HEK293 (cell line): Measurements from ENCODE around the gene TMEM181.
A peak's percentile ranks its signal among the peaks of the same experiment; 100 is the strongest.

Experiments used
- CTCF ChIA-PET: fragments of 350-600 bp; formaldehyde crosslinking; extraction: SDS; loops from one replicate; lab custom pipeline; 2021; ENCODE audit warnings: antibody characterized with exemption; lab: Yijun Ruan, JAX
- POLR2A ChIA-PET: fragments of 300-600 bp; formaldehyde crosslinking; extraction: SDS; loops from one replicate; lab custom pipeline; 2020; ENCODE audit warnings: antibody characterized with exemption, inconsistent platforms; lab: Yijun Ruan, JAX
- H3K27ac ChIP-seq: fragments of 200-500 bp; sonication (Bioruptor generic); 2 replicates; pipeline ENCODE4 v1.5.1; 2014; ENCODE audit warnings: low read depth, low read length, control low read depth, inconsistent platforms; ENCODE audit errors: extremely low read depth
- H3K36me3 ChIP-seq, 2 experiments: fragments of 200-500 bp in 1 of 2; sonication (Bioruptor generic) in 1 of 2; 1 replicate in 1 of 2; 2 replicates in 1 of 2; pipeline ENCODE4 v1.5.1; 2014 to 2017; ENCODE audit warnings: inconsistent platforms in 2 of 2, low read length in 2 of 2; ENCODE audit not compliant: control insufficient read depth in 2 of 2, insufficient read depth in 1 of 2
- H3K4me1 ChIP-seq: fragments of 200-500 bp; sonication (Bioruptor generic); 2 replicates; pipeline ENCODE4 v1.5.1; 2014; ENCODE audit warnings: mild to moderate bottlenecking, low read length, inconsistent platforms; ENCODE audit not compliant: control insufficient read depth, insufficient read depth
- H3K4me3 ChIP-seq: 2 replicates; pipeline ENCODE4 v1.5.1; 2011; ENCODE audit warnings: low read depth, mild to moderate bottlenecking, control low read depth, low read length, moderate library complexity
- H3K9me3 ChIP-seq: fragments of 200-500 bp; sonication (Bioruptor generic); 2 replicates; pipeline ENCODE4 v1.5.1; 2014; ENCODE audit warnings: low read depth, low read length, inconsistent platforms; ENCODE audit not compliant: control insufficient read depth, insufficient read depth
- ELK4 ChIP-seq: IDR thresholded peaks from 2 replicates; pipeline ENCODE4 v1.6.1; 2011; ENCODE audit warnings: mild to moderate bottlenecking, low read depth, low read length, borderline replicate concordance
- RBAK ChIP-seq: fragments of 450-650 bp; formaldehyde crosslinking; IDR thresholded peaks from 2 replicates; pipeline ENCODE4 v1.5.1; 2016; ENCODE audit warnings: missing biosample characterization, missing genetic modification characterization
- SALL2 ChIP-seq: fragments of 450-650 bp; formaldehyde crosslinking; IDR thresholded peaks from 2 replicates; pipeline ENCODE4 v1.5.0; 2017; ENCODE audit warnings: missing biosample characterization, mild to moderate bottlenecking, missing genetic modification characterization, borderline replicate concordance
- SETDB1 ChIP-seq: IDR thresholded peaks from one replicate; pipeline ENCODE4 v1.6.1; 2017; ENCODE audit warnings: mild to moderate bottlenecking, low read length, moderate library complexity, mixed read lengths; ENCODE audit not compliant: insufficient read length
- YY2 ChIP-seq: fragments of 450-650 bp; formaldehyde crosslinking; IDR thresholded peaks from 2 replicates; pipeline ENCODE4 v1.5.1; 2016; ENCODE audit warnings: missing biosample characterization, missing genetic modification characterization
- ZBTB44 ChIP-seq: fragments of 450-650 bp; IDR thresholded peaks from 2 replicates; pipeline ENCODE4 v1.5.1; 2018; ENCODE audit warnings: missing biosample characterization, mild to moderate bottlenecking, missing genetic modification characterization
- ZFHX2 ChIP-seq: fragments of 450-650 bp; formaldehyde crosslinking; conservative IDR thresholded peaks from 2 replicates; pipeline ENCODE4 v1.5.1; 2016; ENCODE audit warnings: missing biosample characterization, missing genetic modification characterization
- ZFP3 ChIP-seq: fragments of 450-650 bp; formaldehyde crosslinking; IDR thresholded peaks from 2 replicates; pipeline ENCODE4 v1.5.1; 2016; ENCODE audit warnings: low read depth, missing biosample characterization, missing genetic modification characterization
- ZNF114 ChIP-seq: fragments of 450-650 bp; formaldehyde crosslinking; IDR thresholded peaks from 2 replicates; pipeline ENCODE4 v1.5.0; 2017; ENCODE audit warnings: missing biosample characterization, missing genetic modification characterization
- ZNF132 ChIP-seq: fragments of 450-650 bp; formaldehyde crosslinking; IDR thresholded peaks from 2 replicates; pipeline ENCODE4 v1.5.1; 2017; ENCODE audit warnings: missing biosample characterization, missing genetic modification characterization, borderline replicate concordance
- ZNF155 ChIP-seq: fragments of 450-650 bp; formaldehyde crosslinking; IDR thresholded peaks from 2 replicates; pipeline ENCODE4 v1.5.1; 2016; ENCODE audit warnings: missing biosample characterization, missing genetic modification characterization
- ZNF529 ChIP-seq: fragments of 450-650 bp; formaldehyde crosslinking; IDR thresholded peaks from 2 replicates; pipeline ENCODE4 v1.5.1; 2017; ENCODE audit warnings: missing genetic modification characterization, missing biosample characterization; ENCODE audit not compliant: insufficient replicate concordance
- ZNF544 ChIP-seq: fragments of 450-650 bp; formaldehyde crosslinking; IDR thresholded peaks from 2 replicates; pipeline ENCODE4 v1.5.0; 2017; ENCODE audit warnings: missing biosample characterization, missing genetic modification characterization
- ZNF548 ChIP-seq: fragments of 450-650 bp; formaldehyde crosslinking; IDR thresholded peaks from 2 replicates; pipeline ENCODE4 v1.5.1; 2016; ENCODE audit warnings: missing biosample characterization, missing genetic modification characterization
- ZNF596 ChIP-seq: fragments of 450-650 bp; IDR thresholded peaks from 2 replicates; pipeline ENCODE4 v1.5.0; 2018; ENCODE audit warnings: missing biosample characterization, mild to moderate bottlenecking, missing genetic modification characterization, moderate library complexity
- ZNF610 ChIP-seq: fragments of 450-650 bp; formaldehyde crosslinking; IDR thresholded peaks from 2 replicates; pipeline ENCODE4 v1.5.1; 2016; ENCODE audit warnings: missing biosample characterization, missing genetic modification characterization, borderline replicate concordance
- ZNF623 ChIP-seq: fragments of 450-650 bp; formaldehyde crosslinking; IDR thresholded peaks from 2 replicates; pipeline ENCODE4 v1.5.1; 2016; ENCODE audit warnings: missing biosample characterization, missing genetic modification characterization
- ZSCAN4 ChIP-seq: fragments of 450-650 bp; formaldehyde crosslinking; IDR thresholded peaks from 2 replicates; pipeline ENCODE4 v1.5.1; 2017; ENCODE audit warnings: missing biosample characterization, missing genetic modification characterization
- TF ChIP-seq, protein P1 (sequence below): fragments of 450-650 bp; formaldehyde crosslinking; IDR thresholded peaks from 2 replicates; pipeline ENCODE4 v1.5.1; 2016; ENCODE audit warnings: missing biosample characterization, missing genetic modification characterization
- TF ChIP-seq, protein P2 (sequence below): fragments of 450-650 bp; formaldehyde crosslinking; IDR thresholded peaks from 2 replicates; pipeline ENCODE4 v1.5.1; 2016; ENCODE audit warnings: missing biosample characterization, missing genetic modification characterization, low read depth

The TMEM181 gene

DNA sequence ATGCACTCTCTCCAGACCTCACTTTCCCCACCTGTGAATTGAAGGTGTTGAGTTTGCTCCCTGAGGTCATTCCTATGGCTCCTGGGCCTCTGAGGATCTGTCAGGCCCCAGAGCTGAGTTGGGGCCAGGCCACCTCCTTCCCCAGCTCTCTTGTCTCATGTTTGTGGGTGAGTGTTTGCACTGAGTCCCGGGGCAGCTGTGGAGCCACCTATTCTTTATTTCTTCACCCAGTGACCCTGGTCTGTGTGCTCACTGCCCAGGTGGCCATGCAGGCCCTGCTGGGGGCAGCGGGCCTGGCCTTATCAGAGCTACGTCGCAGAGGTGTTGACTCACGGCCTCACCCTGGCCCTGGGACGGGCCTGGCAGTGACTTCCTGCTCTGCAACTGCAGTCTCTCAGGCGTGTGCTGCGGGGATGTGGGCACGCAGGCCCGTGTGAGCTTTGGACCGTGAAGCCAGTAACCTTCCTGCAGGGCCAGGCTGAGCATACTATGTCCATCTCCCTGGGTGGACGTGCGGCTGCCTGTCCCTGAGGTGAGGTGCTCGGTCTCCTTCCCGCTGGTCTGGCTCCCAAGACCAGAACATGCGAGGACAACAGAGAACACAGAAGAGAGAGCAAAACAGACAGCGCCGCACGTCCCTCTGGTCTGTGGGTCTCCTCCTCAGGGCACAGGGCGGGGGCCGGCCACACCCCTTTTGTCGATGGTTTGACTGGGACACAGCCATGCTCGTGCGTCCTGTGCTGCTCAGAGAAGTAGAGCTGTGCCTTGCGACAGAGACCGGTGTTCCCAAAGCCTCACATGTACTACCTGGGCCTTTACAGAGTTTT is 12.1 kb downstream of the TMEM181 start:
- POLR2A ChIA-PET: no interaction called here
- Histone ChIP-seq H3K36me3 (peaks cover 0 to 47% of the 10 kb centered on the region in 2 experiments; a peak in 1 of 3 replicates), H3K27ac (no peak overlapping the region), H3K4me1 (peaks cover 3% of the 10 kb centered on the region), H3K4me3 (no peak overlapping the region), H3K9me3 (no peaks in the 10 kb centered on the region)
- TF ChIP-seq ZNF596 (tag by site-specific recombination): no peak
- TF ChIP-seq ZFP3: no peak
- TF ChIP-seq ZNF114 (tag by site-specific recombination): no peak
- TF ChIP-seq ZNF155 (tag by site-specific recombination): no peak
- no peak for TF ChIP-seq ZNF132
- TF ChIP-seq, protein P1, sequence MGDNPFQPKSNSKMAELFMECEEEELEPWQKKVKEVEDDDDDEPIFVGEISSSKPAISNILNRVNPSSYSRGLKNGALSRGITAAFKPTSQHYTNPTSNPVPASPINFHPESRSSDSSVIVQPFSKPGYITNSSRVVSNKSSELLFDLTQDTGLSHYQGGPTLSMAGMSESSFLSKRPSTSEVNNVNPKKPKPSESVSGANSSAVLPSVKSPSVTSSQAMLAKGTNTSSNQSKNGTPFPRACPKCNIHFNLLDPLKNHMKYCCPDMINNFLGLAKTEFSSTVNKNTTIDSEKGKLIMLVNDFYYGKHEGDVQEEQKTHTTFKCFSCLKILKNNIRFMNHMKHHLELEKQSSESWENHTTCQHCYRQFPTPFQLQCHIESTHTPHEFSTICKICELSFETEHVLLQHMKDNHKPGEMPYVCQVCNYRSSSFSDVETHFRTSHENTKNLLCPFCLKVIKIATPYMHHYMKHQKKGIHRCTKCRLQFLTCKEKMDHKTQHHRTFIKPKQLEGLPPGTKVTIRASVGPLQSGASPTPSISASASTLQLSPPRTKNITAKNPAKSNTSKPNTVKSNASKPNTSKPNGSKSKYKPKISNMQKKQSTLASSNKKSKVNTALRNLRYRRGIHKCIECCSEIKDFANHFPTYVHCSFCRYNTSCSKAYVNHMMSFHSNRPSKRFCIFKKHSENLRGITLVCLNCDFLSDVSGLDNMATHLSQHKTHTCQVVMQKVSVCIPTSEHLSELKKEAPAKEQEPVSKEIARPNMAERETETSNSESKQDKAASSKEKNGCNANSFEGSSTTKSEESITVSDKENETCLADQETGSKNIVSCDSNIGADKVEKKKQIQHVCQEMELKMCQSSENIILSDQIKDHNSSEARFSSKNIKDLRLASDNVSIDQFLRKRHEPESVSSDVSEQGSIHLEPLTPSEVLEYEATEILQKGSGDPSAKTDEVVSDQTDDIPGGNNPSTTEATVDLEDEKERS (tag by site-specific recombination): no peak
- TF ChIP-seq, protein P2, sequence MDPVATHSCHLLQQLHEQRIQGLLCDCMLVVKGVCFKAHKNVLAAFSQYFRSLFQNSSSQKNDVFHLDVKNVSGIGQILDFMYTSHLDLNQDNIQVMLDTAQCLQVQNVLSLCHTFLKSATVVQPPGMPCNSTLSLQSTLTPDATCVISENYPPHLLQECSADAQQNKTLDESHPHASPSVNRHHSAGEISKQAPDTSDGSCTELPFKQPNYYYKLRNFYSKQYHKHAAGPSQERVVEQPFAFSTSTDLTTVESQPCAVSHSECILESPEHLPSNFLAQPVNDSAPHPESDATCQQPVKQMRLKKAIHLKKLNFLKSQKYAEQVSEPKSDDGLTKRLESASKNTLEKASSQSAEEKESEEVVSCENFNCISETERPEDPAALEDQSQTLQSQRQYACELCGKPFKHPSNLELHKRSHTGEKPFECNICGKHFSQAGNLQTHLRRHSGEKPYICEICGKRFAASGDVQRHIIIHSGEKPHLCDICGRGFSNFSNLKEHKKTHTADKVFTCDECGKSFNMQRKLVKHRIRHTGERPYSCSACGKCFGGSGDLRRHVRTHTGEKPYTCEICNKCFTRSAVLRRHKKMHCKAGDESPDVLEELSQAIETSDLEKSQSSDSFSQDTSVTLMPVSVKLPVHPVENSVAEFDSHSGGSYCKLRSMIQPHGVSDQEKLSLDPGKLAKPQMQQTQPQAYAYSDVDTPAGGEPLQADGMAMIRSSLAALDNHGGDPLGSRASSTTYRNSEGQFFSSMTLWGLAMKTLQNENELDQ (tag by site-specific recombination): no peak
- no peak for TF ChIP-seq ZNF610 (tag by site-specific recombination)
- no peak for TF ChIP-seq ZBTB44 (tag by site-specific recombination)
- TF ChIP-seq YY2 (tag by site-specific recombination): no peak
- no peak for TF ChIP-seq SETDB1
- CTCF ChIA-PET: no interaction called here

- ChIA-PET CTCF (interaction anchor here (0.5 kb wide), 1 partner anchor 119 kb away, joined by 3 read pairs; no protein-coding TSS in a partner anchor), POLR2A (no interaction called here)
- peaks cover 0 to 47% of the 10 kb centered on the region in 2 experiments; a peak in 1 of 3 replicates for H3K36me3 ChIP-seq
- no peaks in the 10 kb centered on the region for H3K9me3 ChIP-seq
- peaks cover under 1% of the 10 kb centered on the region for H3K4me1 ChIP-seq
- no peak for TF ChIP-seq ELK4
- TF ChIP-seq SALL2 (tag by site-specific recombination): 0 out of 2 replicates have a peak, but pooled peaks have one; percentile 35
- no peak for TF ChIP-seq ZNF548 (tag by site-specific recombination)
- no peak for TF ChIP-seq ZNF529 (tag by site-specific recombination)
- no peak for TF ChIP-seq ZNF544 (tag by site-specific recombination)
- TF ChIP-seq ZFHX2 (tag by site-specific recombination): 0 out of 2 replicates have a peak, but pooled peaks have one; percentile 7
- TF ChIP-seq ZSCAN4 (tag by site-specific recombination): 0 out of 2 replicates have a peak, but pooled peaks have one; percentile 37
- TF ChIP-seq RBAK (tag by site-specific recombination): no peak
- TF ChIP-seq ZNF623: no peak
- no peak overlapping the region for H3K4me3 ChIP-seq
- H3K27ac ChIP-seq: no peak overlapping the region
Observed at GRCh38 chr6:158572653-158573541, 13.0 kb downstream of the TMEM181 start.
